NCI-H2107 (cell line): ENCODE results near the gene NAGPA.

ENCODE experiments used
- DNase-seq: peaks from one replicate; lab custom pipeline; 2025; lab: John Stamatoyannopoulos, UW

The NAGPA gene

DNA sequence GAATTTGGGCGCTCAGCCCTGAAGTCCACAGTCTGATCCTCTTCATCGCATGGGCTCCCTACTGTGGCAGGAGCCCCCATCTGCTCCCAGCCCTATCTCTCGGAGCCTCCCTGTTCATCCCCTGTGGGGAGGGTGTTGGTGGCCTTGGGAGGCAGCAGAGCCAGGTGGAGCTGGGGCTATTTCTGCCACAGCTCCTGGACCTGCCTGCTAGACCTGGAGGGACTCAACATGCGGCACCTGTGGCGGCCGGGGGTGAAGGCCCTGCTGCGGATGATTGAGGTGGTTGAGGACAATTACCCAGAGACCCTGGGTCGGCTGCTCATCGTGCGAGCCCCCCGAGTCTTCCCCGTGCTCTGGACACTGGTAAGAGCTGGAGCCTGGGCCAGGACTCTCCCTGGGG, 30.5 kb downstream of the NAGPA start:
- no peak for DNase-seq

GRCh38 chr16:5002699-5003143, 31.0 kb downstream of the NAGPA start:
- no peak for DNase-seq

GRCh38 chr16:5001986-5002385, 31.7 kb downstream of the NAGPA start:
- DNase-seq, result no peak

- DNase-seq, result no peak
These were observed 32.2 kb downstream of the NAGPA start for GRCh38 chr16:5001571-5001970.

DNA sequence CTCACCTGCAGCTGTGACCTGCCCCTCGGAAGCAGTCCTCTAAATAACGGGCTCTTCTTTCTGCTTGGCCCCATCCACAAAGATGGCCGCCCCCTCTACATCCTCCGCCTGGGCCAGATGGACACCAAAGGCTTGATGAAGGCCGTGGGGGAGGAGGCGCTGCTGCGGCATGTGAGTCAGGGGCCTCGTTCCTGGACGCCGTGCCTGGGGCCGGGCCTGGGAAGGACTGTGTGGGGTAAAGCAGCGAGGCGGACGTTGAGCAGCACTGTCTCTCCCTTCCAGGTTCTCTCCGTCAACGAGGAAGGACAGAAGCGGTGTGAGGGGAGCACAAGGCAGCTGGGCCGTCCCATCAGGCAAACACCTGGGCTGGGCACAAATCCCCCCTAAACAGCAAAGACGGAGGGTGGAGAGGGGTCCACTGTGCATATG, 33.1 kb downstream of the NAGPA start:
- no peak for DNase-seq

DNA sequence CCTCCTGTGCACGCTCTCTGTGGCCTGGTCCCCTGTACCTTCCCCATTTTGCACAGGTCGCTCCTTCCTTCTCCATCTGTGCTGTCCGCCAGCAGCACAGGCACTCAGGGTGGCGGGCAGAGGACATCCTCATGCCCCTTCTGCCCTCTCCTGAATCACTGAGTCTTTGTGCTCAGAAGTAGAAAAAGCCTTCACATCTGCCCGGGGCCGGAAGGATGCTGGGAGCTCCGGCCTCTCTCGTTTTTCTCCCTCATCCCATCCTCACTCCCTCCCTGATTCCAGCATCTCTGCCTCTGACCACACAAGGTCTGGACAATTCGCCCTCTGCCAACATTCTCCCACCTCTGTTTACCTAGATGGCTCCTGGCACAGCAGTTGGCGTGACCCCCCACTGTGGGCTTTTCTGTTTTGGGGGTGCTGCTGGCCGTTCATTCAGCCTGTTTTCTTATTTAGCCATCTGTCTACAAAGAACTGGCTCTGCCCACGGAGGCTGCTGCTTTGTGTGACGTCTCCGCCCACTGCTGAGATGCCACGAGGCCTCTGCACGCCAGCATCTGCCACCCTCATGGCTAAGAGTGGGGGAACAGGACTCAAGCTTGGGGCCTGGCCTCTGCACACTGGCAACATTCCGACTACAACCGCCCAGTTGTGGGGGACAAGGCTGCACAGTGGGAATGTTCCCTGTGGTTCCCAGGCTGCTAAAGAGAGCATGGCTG, 38.9 kb downstream of the NAGPA start:
- no peak for DNase-seq

GRCh38 chr16:4991754-4992153, 42.0 kb downstream of the NAGPA start:
- DNase-seq, result no peak

GRCh38 chr16:4990415-4990814, 43.3 kb downstream of the NAGPA start:
- DNase-seq, result no peak

- DNase-seq, result no peak
These were observed 44.2 kb downstream of the NAGPA start for GRCh38 chr16:4989391-4990006.

- DNase-seq, result no peak
These were observed 45.1 kb downstream of the NAGPA start for GRCh38 chr16:4988647-4989046.

GRCh38 chr16:4987580-4988374, 46.0 kb downstream of the NAGPA start:
- DNase-seq, result no peak

DNA sequence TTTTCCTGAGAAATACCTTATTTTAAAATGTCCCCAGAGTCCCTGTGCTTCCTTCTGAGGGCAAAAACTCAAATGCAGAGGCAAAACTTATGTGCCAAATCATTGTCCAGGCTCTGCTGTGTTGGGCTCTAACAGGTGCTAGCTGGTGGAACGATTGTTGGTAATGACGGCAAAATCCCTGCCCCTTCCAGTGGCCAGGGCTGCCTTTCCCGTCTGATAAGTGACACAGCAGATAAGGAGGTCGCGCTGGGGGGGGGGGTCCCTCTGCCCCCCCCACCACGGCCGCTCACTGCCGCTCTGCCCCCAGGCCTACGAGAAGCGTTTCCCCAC, 46.5 kb downstream of the NAGPA start:
- no peak for DNase-seq

- DNase-seq, result no peak
These were observed 49.4 kb downstream of the NAGPA start for GRCh38 chr16:4984174-4984990.

- DNase-seq, result no peak
These were observed 51.5 kb downstream of the NAGPA start for GRCh38 chr16:4982056-4982867.

DNA sequence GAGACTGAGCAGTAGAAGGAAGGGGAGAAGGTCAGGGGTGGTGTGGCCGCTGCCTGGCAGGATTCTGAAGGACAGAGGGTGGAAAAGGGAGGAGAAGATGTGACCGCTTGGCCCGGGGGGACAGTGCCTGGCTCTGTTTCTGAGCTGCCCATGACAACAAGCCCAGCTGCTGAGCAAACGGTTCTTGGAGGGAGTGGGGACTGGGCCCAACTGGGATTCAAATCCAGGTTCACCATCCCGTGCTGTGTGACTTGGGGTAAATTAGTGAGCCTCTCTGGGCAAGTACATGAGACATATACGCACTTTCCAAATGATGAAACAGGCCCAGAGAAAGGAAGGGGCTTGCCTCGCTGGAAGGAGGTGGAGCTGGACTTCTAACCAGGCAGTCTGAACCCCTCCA, 52.3 kb downstream of the NAGPA start:
- no peak for DNase-seq

- no peak for DNase-seq
These were observed 53.0 kb downstream of the NAGPA start for GRCh38 chr16:4980691-4981090.

- no peak for DNase-seq
These were observed 53.7 kb downstream of the NAGPA start for GRCh38 chr16:4979736-4980660.

GRCh38 chr16:4979164-4979563, 54.6 kb downstream of the NAGPA start:
- DNase-seq, result no peak

- DNase-seq, result no peak
These were observed 57.1 kb downstream of the NAGPA start for GRCh38 chr16:4976611-4977145.

DNA sequence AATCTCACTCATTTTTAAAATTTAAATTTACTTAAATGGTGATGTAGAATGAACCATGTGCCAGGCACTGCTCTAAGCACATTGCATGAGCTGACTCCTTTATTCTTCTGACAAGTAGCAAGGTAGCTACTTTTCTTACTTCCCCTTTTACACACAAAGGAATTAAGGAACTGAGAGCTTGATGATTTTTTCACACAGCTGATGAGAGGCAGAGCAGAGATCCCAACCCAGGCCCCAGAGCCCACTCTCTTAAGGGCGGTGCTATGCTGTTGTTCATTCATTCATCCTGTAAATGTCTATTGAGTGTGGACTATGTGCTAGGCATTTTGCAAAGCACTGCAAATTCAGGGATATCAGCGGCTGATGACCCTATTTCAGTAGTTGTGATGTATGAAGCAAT, 57.7 kb downstream of the NAGPA start:
- DNase-seq, result no peak
